HG02970 (cell line): ENCODE results near the gene KIFBP.
A peak's percentile ranks its signal among the peaks of the same experiment; 100 is the strongest.
"Not testable (repeated sequence)": the region's sequence is repeated elsewhere in the genome, so short reads cannot be mapped to it uniquely, and the experiment has no call there.

Experiments used
- ATAC-seq: cut with Tn5 transposase; IDR thresholded peaks from one replicate; pipeline ENCODE4 v1.9.1; 2021; ENCODE audit warnings: mild to moderate bottlenecking, moderate library complexity, moderate number of reproducible peaks; ENCODE audit not compliant: unreplicated experiment, low FRiP score

Gene KIFBP

GRCh38 chr10:68992636-68993440, 4.2 kb downstream of the KIFBP start:
- no peak for ATAC-seq

- ATAC-seq: no peak
These were observed 8.6 kb downstream of the KIFBP start for GRCh38 chr10:68997211-68997610.

- ATAC-seq: no peak
These were observed 16.2 kb downstream of the KIFBP start for GRCh38 chr10:69004821-69005220.

GRCh38 chr10:69005704-69006485, 17.3 kb downstream of the KIFBP start:
- ATAC-seq: no peak

GRCh38 chr10:69007260-69007659, 18.7 kb downstream of the KIFBP start:
- ATAC-seq: no peak

GRCh38 chr10:69009360-69009759, 20.8 kb downstream of the KIFBP start:
- no peak for ATAC-seq

- no peak for ATAC-seq
These were observed 21.6 kb downstream of the KIFBP start for GRCh38 chr10:69010151-69010640.

- ATAC-seq: not testable (repeated sequence)
These were observed 24.2 kb downstream of the KIFBP start for GRCh38 chr10:69012778-69013177.

GRCh38 chr10:69014171-69014570, 25.6 kb downstream of the KIFBP start:
- ATAC-seq: no peak

- no peak for ATAC-seq
These were observed 30.0 kb downstream of the KIFBP start for GRCh38 chr10:69018613-69019012.

- no peak for ATAC-seq
These were observed 34.0 kb downstream of the KIFBP start for GRCh38 chr10:69022611-69023010.

- no peak for ATAC-seq
These were observed 36.8 kb downstream of the KIFBP start for GRCh38 chr10:69025370-69025896.

- no peak for ATAC-seq
These were observed 44.7 kb downstream of the KIFBP start for GRCh38 chr10:69033256-69033655.

GRCh38 chr10:69037489-69037888, 48.9 kb downstream of the KIFBP start:
- ATAC-seq: no peak

- not testable (repeated sequence) for ATAC-seq
These were observed 52.3 kb downstream of the KIFBP start for GRCh38 chr10:69040904-69041303.

- no peak for ATAC-seq
These were observed 53.8 kb downstream of the KIFBP start for GRCh38 chr10:69042417-69042816.

GRCh38 chr10:69042838-69043237, 54.2 kb downstream of the KIFBP start:
- ATAC-seq: no peak

GRCh38 chr10:69043931-69044531, 55.4 kb downstream of the KIFBP start:
- peak; percentile 47 for ATAC-seq

- ATAC-seq: peak; percentile 10
These were observed 55.9 kb downstream of the KIFBP start for GRCh38 chr10:69044546-69044945.

- ATAC-seq: peak; percentile 45
These were observed 57.1 kb downstream of the KIFBP start for GRCh38 chr10:69045441-69046300.
